ENCODE results near the gene SERPINA12. TPM values are rescaled to one million over a fixed set of nuclear protein-coding genes. Genes with fewer than 3 reads are reported as not detected.

The SERPINA12 gene
- total and polyA plus RNA-seq, 5 donors, result not detected

DNA sequence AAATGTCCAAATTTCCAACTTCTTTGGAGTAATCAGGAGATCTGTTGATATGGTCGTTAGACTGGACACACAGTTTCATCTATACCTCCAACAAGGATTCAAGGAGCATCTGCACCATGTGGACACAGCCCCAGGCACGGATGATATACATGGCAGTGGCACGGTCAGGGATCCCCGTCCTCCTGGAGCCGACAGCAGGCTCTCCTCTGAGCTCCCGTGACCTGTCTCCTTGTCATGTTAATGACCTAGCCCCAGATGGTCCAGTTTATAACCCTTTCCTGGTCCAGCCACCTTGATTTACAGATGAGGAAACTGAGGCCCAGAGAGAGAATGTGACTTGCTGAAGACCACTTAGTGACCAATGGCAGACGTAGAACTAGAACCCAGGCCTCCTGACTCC, 35.5 kb upstream of the SERPINA12 start:
- no peak overlapping the region for H3K4me3 ChIP-seq (ENCODE audit: low read length)
- intact Hi-C loops (cut with DNase I), result loop anchor here in 1 of 4 donors (10.0 kb wide), 1 partner anchor 120 kb away; no protein-coding TSS in a partner anchor
- H3K4me1 ChIP-seq (ENCODE audit: control insufficient read depth, insufficient read depth, low read length), result peaks cover 7% of the 10 kb centered on the region
- 52% methylated on average over 7 of the region's 7 CpGs for WGBS
- H3K27ac ChIP-seq (ENCODE audit: low read length), result no peak overlapping the region
- no peak for DNase-seq
- H3K9me3 ChIP-seq (ENCODE audit: control insufficient read depth, low read length), result peaks cover 3% of the 10 kb centered on the region
- H3K27me3 ChIP-seq (ENCODE audit: control insufficient read depth, insufficient read depth), result no peaks in the 10 kb centered on the region
- no peak for ATAC-seq

GRCh38 chr14:94543449-94544124, 34.3 kb upstream of the SERPINA12 start:
- no peak overlapping the region for H3K4me3 ChIP-seq (ENCODE audit: low read length)
- no peak overlapping the region for H3K27ac ChIP-seq (ENCODE audit: low read length)
- 79% methylated on average over 15 of the region's 15 CpGs for WGBS
- ATAC-seq (no peak), DNase-seq (peak in 1 of 3 donors; percentile 40)
- intact Hi-C loops (cut with DNase I), result loop anchor here in 1 of 4 donors (10.0 kb wide), 1 partner anchor 119 kb away; no protein-coding TSS in a partner anchor
- H3K27me3 ChIP-seq (ENCODE audit: control insufficient read depth, insufficient read depth), result no peaks in the 10 kb centered on the region
- peaks cover 3% of the 10 kb centered on the region for H3K9me3 ChIP-seq (ENCODE audit: control insufficient read depth, low read length)
- peaks cover 7% of the 10 kb centered on the region for H3K4me1 ChIP-seq (ENCODE audit: control insufficient read depth, insufficient read depth, low read length)

GRCh38 chr14:94542811-94543440, 33.7 kb upstream of the SERPINA12 start:
- peaks cover 7% of the 10 kb centered on the region for H3K4me1 ChIP-seq (ENCODE audit: control insufficient read depth, insufficient read depth, low read length)
- no peak overlapping the region for H3K4me3 ChIP-seq (ENCODE audit: low read length)
- H3K9me3 ChIP-seq (ENCODE audit: control insufficient read depth, low read length), result peaks cover 3% of the 10 kb centered on the region
- intact Hi-C loops (cut with DNase I), result loop anchor here in 1 of 4 donors (10.0 kb wide), 1 partner anchor 118 kb away; no protein-coding TSS in a partner anchor
- H3K27me3 ChIP-seq (ENCODE audit: control insufficient read depth, insufficient read depth), result no peaks in the 10 kb centered on the region
- no peak for ATAC-seq
- no peak for DNase-seq
- WGBS, result 72% methylated on average over 9 of the region's 9 CpGs
- H3K27ac ChIP-seq (ENCODE audit: low read length), result no peak overlapping the region

DNA sequence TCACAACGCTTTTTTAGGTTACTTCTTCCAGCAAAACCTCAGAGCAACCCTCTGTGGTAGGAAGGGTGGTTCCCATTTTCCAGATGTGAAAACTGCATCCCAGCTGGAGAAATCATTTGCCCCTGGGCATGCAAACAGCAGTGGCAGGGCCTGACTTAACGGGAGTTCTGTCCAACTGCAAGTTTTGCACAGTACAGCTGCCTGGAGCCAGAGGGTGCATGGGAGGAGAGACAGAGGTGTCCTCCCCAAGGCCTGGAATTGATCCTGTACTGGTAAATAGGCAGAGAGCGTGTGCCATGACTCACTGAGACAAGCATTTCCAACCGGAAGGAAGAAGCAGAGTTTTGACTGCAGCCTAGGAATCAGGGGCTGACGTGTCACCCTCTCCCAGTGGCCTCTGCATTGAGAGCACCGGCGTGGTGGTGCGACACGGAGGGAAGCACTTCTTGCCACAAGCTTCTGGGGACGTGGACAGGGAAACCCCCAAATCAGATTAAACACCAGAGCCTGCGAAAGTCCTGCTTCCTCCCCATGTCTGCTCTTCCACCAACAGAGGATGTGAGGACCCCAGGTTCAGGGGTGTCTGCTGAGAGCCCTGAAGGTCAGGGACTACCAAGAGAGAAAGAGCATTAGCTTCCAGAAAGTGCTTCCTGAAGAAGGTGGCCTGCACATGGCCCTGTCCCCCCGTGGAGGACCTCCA, 33.0 kb upstream of the SERPINA12 start:
- H3K27me3 ChIP-seq (ENCODE audit: control insufficient read depth, insufficient read depth), result no peaks in the 10 kb centered on the region
- no peak overlapping the region for H3K27ac ChIP-seq (ENCODE audit: low read length)
- H3K4me3 ChIP-seq (ENCODE audit: low read length), result no peak overlapping the region
- WGBS, result 73% methylated on average over 12 of the region's 12 CpGs
- peaks cover 3% of the 10 kb centered on the region for H3K9me3 ChIP-seq (ENCODE audit: control insufficient read depth, low read length)
- ATAC-seq (no peak), DNase-seq (no peak)
- peaks cover 7% of the 10 kb centered on the region for H3K4me1 ChIP-seq (ENCODE audit: control insufficient read depth, insufficient read depth, low read length)
- intact Hi-C loops (cut with DNase I), result loop anchor here in 1 of 4 donors (10.0 kb wide), 1 partner anchor 117 kb away; no protein-coding TSS in a partner anchor

DNA sequence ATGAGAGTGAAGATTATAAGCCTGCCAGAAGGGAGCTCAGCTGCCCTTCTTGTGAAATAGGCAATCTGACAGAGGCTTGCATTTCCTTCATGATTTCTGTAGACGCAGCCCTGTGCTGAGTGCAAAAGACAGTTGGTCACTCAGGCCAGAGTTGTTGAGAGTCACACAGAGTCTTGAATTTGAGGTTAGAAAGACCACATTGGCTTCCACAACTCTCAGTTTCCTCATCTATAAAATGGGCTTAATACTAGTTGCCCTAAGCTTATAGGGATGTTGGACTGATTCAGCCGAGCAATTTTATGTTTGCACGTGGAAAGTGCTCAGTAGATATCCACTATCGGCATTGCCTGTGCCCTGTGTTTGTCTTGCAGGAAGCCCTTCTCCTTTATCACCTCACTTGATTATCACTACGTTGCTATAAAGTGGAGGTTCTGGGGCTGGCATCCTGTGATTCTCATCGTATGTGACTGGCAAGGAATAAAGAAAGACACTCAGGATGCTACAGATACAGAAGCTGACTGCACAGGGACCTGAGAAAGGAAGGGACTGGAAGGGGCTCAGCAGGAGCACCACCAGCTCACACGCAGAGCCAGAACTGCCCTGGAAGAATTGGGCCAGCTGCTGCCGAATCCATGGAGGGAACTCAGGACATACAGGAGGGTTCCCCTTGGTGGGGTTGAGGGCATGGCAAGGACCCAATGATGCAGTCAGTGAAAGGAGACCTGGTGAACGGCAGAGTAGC, 32.1 kb upstream of the SERPINA12 start:
- Histone ChIP-seq H3K4me3 (ENCODE audit: low read length) (no peak overlapping the region), H3K9me3 (ENCODE audit: control insufficient read depth, low read length) (no peaks in the 10 kb centered on the region), H3K4me1 (ENCODE audit: control insufficient read depth, insufficient read depth, low read length) (peaks cover 7% of the 10 kb centered on the region), H3K27ac (ENCODE audit: low read length) (no peak overlapping the region), H3K27me3 (ENCODE audit: control insufficient read depth, insufficient read depth) (no peaks in the 10 kb centered on the region)
- DNase-seq (no peak), ATAC-seq (no peak)
- intact Hi-C loops (cut with DNase I), result loop anchor here in 1 of 4 donors (10.0 kb wide), 1 partner anchor 117 kb away; no protein-coding TSS in a partner anchor
- 67% methylated on average over 9 of the region's 9 CpGs for WGBS

DNA sequence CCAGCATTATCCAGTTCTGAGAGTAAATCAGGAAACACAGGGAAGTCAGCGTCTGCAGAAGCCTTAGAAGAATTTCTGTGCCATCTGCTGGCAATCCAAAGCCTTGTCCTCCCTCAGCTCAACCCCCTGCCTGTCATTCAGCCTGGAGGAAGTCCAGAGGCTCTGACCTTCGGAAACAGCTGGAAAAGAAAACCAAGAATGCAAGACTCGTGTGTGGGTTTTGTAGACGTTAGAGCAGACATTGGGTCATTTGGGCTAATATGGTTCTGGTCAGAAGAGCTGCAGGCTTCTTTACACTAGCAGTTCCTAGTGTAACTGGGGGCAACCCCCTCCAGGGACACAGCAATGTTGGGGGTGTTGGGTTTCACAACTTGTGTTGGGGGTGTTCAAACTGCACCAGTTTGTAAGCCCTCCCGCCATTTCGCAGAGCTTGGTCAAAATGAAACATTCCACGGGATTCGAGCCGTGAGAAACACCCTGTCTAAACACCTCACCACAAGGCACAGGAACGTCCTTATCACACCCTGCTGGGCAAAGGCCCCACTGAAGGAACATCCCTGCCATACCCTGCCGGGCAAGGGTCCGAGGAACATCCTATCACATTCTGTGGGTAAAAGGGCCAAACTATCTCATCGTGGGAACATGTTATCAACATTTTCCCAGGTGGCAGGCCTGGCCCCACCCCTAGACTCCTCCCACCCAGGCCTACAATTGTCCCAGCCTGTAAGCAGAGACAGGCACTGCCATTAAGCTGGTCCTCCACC, 30.9 kb upstream of the SERPINA12 start:
- Histone ChIP-seq H3K4me3 (ENCODE audit: low read length) (no peak overlapping the region), H3K4me1 (ENCODE audit: control insufficient read depth, insufficient read depth, low read length) (peaks cover 7% of the 10 kb centered on the region), H3K9me3 (ENCODE audit: control insufficient read depth, low read length) (no peaks in the 10 kb centered on the region), H3K27ac (ENCODE audit: low read length) (no peak overlapping the region), H3K27me3 (ENCODE audit: control insufficient read depth, insufficient read depth) (no peaks in the 10 kb centered on the region)
- intact Hi-C loops (cut with DNase I), result loop anchor here in 1 of 4 donors (10.0 kb wide), 1 partner anchor 115 kb away; no protein-coding TSS in a partner anchor
- peak; percentile 43 to 59 for ATAC-seq
- DNase-seq, result peak in 1 of 3 donors; percentile 39
- 16% methylated on average over 13 of the region's 13 CpGs for WGBS

GRCh38 chr14:94539181-94539580, 29.9 kb upstream of the SERPINA12 start:
- no peak overlapping the region for H3K4me3 ChIP-seq (ENCODE audit: low read length)
- intact Hi-C loops (cut with DNase I), result no loop called here
- peaks cover 7% of the 10 kb centered on the region for H3K4me1 ChIP-seq (ENCODE audit: control insufficient read depth, insufficient read depth, low read length)
- no peak overlapping the region for H3K27ac ChIP-seq (ENCODE audit: low read length)
- ATAC-seq, result no peak
- no peak for DNase-seq
- H3K27me3 ChIP-seq (ENCODE audit: control insufficient read depth, insufficient read depth), result no peaks in the 10 kb centered on the region
- no peaks in the 10 kb centered on the region for H3K9me3 ChIP-seq (ENCODE audit: control insufficient read depth, low read length)
- WGBS, result 78% methylated on average over 7 of the region's 7 CpGs

DNA sequence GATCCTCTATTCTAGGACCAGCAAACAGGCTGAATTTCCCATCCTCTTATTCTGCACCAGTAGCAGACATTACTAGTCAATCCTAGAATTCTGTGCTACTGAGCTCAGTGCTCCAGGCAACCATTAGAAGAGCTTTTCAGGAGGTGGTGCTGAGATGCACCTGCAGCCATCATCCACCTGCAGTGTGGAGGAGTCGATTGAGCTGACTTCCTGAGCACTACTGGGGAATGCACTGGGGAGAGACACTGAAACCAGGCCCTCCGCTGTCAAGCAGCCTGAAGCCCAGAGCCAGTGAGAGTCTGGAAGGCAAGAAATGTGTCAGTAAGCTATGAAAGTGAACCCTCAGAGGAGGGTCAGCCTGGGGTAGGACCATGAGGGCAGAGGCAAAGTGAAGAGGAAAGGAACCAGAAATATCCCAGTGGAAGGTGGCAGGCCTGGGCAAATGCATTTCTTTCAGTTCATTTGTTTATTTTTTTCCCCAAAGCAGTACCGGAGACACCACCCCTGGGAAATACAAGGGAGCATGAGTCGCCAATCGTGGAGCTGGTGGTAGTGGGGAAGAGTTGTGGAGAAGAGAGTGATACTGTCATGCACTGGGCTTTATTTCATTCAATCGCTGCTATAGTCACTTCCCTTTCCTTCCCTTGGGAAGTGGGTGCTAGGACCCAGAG, 28.9 kb upstream of the SERPINA12 start:
- WGBS, result 83% methylated on average over 6 of the region's 6 CpGs
- no peak for ATAC-seq
- intact Hi-C loops (cut with DNase I), result no loop called here
- DNase-seq, result no peak
- Histone ChIP-seq H3K4me1 (ENCODE audit: control insufficient read depth, insufficient read depth, low read length) (peaks cover 7% of the 10 kb centered on the region), H3K27me3 (ENCODE audit: control insufficient read depth, insufficient read depth) (peaks cover 2% of the 10 kb centered on the region), H3K4me3 (ENCODE audit: low read length) (no peak overlapping the region), H3K27ac (ENCODE audit: low read length) (no peak overlapping the region), H3K9me3 (ENCODE audit: control insufficient read depth, low read length) (no peaks in the 10 kb centered on the region)

- 64% methylated on average over 2 of the region's 2 CpGs for WGBS
- ATAC-seq (no peak), DNase-seq (no peak)
- Histone ChIP-seq H3K27ac (ENCODE audit: low read length) (no peak overlapping the region), H3K27me3 (ENCODE audit: control insufficient read depth, insufficient read depth) (peaks cover 4% of the 10 kb centered on the region), H3K4me3 (ENCODE audit: low read length) (no peak overlapping the region), H3K9me3 (ENCODE audit: control insufficient read depth, low read length) (no peaks in the 10 kb centered on the region), H3K4me1 (ENCODE audit: control insufficient read depth, insufficient read depth, low read length) (peaks cover 7% of the 10 kb centered on the region)
- intact Hi-C loops (cut with DNase I), result no loop called here
These were observed 27.6 kb upstream of the SERPINA12 start for GRCh38 chr14:94536836-94537235.

GRCh38 chr14:94535506-94535905, 26.2 kb upstream of the SERPINA12 start:
- 67% methylated on average over 3 of the region's 3 CpGs for WGBS

More at GRCh38 chr14:94535506-94535905, 26.2 kb upstream of the SERPINA12 start:
- Histone ChIP-seq H3K4me3 (ENCODE audit: low read length) (no peak overlapping the region), H3K4me1 (ENCODE audit: control insufficient read depth, insufficient read depth, low read length) (peaks cover 4% of the 10 kb centered on the region), H3K27ac (ENCODE audit: low read length) (no peak overlapping the region), H3K9me3 (ENCODE audit: control insufficient read depth, low read length) (peaks cover 2% of the 10 kb centered on the region), H3K27me3 (ENCODE audit: control insufficient read depth, insufficient read depth) (peaks cover 4% of the 10 kb centered on the region)
- intact Hi-C loops (cut with DNase I), result no loop called here
- no peak for DNase-seq
- no peak for ATAC-seq
